GM19455 (cell line): ENCODE measurements around the gene SYT11.
"Not testable (repeated sequence)": the region's sequence is repeated elsewhere in the genome, so short reads cannot be mapped to it uniquely, and the experiment has no call there.

ENCODE experiments used
- ATAC-seq: cut with Tn5 transposase; IDR thresholded peaks from one replicate; pipeline ENCODE4 v1.9.1; 2021; ENCODE audit not compliant: unreplicated experiment

SYT11 gene

DNA sequence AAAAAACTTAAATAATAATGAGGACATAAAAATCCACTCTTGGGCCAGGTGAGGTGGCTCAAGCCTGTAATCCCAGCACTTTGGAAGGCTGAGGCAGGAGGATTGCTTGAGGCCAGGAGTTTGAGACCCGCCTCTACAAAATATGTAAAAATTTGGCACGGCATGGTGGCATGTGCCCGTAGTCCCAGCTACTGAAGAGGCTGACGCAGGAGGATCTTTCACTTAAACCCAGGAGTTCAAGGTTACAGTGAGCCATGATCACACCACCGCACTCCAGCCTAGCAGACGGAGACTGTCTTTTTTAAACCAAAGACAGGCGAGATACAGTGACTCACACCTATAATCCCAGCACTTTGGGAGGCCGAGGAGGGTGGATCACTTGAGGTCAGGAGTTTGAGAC lies 37.1 kb downstream of the SYT11 start:
- ATAC-seq = not testable (repeated sequence)

GRCh38 chr1:155897746-155898145 lies 38.4 kb downstream of the SYT11 start:
- ATAC-seq = no peak

DNA sequence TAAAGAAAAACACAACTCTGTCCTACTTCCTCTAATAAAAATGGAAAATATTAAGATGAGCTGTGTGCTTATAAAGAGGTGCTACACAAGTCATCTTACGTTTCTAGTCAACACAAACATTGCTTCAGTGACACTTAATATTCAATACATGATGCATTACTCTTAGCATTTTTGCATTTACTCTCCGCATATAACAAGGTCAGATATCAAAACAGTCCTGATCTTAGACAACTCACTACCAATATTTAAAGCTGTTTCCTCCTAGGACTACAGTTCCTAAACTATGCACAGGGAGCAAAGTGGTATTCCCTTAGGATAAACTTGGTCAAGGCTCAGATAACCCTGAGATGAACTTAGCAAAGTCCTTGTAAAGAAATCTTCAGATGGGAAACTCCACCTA lies 39.5 kb downstream of the SYT11 start:
- ATAC-seq = no peak

- no peak for ATAC-seq
Measured at GRCh38 chr1:155899683-155900082, 40.3 kb downstream of the SYT11 start.

- no peak for ATAC-seq
Measured at GRCh38 chr1:155900161-155900560, 40.8 kb downstream of the SYT11 start.

- ATAC-seq = no peak
Measured at GRCh38 chr1:155904261-155904660, 44.9 kb downstream of the SYT11 start.

DNA sequence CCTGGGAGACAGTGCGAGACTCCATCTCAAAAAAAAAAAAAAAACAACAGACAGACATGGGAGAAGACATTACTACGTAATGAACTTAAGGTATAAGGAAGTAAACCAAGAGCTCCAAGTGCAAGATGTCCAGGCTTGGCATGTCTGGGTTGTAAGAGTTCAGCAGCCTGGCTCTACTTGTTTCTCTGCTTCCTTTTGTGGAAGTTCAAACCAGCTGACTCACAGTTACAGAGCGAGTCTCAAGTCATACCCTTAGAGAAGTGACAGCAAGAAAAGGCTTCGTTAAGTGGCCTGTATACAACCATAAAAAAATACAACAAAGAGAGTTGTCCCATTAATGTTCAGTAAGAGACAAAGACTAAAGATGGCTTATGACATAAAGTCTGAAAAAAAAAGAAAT lies 50.5 kb downstream of the SYT11 start:
- ATAC-seq = no peak

- peak; percentile 16 for ATAC-seq
Measured at GRCh38 chr1:155910621-155911121, 51.3 kb downstream of the SYT11 start.

DNA sequence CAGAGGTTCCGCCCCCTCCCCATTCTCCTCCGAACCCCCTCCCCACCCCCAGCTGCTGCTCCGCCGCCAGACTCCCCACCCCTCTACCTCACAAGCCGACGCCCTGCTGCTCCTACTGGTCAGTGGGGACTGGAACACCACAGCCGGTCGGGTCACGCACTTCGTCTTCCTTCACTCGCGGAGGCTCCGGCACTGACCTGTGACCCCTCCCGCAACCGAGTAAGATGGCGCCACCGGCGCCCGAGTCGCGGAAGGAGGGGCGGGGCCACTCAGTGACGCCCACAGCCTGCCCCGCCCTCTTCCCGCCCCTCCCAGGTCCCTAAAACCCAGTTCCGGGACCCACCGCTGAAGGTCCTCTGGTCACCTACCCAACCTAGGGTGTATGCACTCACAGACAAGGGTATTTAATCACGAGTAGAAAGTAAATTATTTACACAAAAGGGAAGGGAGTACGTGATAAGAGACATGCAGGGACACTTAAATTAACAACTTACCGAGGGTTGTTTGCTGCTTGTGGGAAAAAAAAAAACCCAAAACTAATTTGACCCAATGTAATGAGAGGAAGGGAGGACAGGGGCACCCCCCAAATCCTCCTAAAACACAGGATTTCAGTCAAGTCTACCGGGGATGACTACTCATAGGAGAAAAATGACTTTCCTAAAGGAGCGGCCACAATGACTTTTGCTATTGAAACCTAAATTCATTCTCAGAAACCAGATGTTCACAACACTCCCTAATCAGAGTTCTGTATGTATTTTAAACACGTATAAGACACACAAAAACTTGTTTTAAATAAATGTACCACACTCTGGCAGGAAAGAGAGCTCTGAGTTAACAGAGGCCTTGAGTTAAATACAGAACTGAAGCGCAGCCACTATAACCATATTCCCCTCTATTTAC lies 52.0 kb downstream of the SYT11 start, which contains the start of gene RIT1:
Gene RIT1, minus strand, starts transcription at position 194 of the 900 bp plus-strand sequence. CDS start 588 bp downstream, outside the sequence.
- peak; percentile 81 for ATAC-seq

DNA sequence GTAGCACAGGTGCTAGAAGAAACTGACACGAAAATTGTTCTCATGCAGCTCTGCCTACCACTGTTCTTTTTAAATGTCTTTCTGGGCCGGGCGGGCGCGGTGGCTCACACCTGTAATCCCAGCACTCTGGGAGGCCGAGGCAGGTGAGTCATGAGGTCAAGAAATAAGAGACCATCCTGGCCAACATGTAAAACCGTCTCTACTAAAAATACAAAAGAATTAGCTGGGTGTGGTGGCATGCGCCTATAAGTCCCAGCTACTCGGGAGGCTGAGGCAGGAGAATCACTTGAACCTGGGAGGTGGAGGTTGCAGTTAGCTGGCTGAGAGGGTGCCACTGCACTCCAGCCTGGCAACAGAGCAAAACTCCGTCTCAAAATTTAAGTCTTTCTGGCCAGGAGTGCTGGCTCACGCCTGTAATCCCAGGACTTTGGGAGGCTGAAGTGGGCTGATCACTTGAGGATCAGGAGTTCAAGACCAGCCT lies 52.7 kb downstream of the SYT11 start:
- no peak for ATAC-seq

DNA sequence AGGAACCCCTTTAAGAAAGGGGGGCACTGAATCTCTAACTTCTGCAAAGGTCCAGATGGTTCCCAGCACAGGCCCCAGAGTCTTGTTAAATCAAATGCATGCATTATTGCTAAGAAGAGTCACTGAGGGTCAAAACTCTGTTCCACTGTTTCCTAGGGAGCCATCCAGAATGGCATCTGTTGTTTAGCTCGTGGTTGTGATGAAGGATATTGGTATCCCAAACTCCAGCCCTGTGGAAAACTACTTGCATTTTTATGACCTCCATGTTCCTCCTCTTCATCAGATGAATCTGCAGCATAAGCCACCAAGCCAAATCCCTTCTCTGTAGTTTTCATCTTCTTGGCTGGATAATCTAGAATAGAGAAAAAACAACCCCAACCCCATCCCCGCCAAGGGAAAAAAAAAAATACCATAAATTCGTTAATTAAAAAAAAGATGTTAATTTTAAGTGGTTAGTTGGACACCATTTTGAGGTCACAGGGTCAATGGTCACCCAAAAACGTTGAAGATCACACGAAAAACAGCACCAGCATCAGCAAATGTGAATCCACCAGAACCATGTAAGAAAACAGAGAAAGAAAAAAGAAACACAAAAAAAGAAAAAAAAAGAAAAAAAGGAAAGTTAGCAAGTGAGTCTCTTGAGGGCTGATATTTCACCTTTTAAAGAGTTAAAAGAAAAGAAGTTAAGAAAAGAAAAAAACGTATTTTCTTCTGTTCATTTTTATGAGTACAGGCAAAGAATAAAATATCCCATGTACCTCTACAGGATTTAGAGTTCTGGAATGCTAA lies 54.8 kb downstream of the SYT11 start:
- no peak for ATAC-seq

- ATAC-seq = no peak
Measured at GRCh38 chr1:155918660-155919059, 59.3 kb downstream of the SYT11 start.

- ATAC-seq = no peak
Measured at GRCh38 chr1:155919801-155920200, 60.4 kb downstream of the SYT11 start.

- ATAC-seq = no peak
Measured at GRCh38 chr1:155920717-155921116, 61.4 kb downstream of the SYT11 start.

DNA sequence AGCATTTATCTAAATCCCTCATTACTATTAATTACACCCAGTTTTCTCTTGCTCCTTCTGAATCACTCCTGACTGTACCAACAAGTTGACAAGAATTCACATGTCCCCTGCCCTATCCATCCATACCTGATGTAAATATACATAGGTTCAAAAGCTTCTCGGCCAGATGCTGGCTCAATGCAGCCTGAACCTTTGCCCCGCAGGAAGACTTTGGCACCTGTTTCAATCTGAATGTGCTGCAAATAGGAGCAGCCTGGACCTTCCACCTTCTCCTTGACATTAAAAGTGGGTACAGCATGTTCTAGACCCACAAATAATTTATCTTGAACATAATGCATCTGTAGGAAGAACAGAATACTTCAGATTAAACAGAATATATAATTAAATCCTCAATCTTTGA lies 66.1 kb downstream of the SYT11 start:
- ATAC-seq = no peak

DNA sequence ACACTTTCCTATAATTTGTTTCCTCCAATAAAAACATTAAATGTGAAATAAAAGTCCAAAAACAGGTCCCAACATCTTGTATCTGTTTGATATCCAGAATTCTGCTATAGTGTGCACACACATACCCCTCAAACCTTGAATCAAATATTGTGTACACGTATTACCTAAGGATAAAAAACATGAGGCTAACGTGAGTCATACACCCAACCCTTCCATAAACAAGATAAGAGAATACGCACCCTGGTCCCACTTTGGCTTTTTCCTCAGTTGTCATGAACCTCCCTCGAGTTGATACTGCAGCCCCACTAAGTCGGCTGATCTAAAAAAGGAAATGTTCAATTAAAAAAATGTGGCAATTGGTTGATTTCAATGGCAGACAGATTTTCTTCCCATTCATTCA lies 69.7 kb downstream of the SYT11 start:
- no peak for ATAC-seq

GRCh38 chr1:155930725-155931124 lies 71.4 kb downstream of the SYT11 start:
- ATAC-seq = not testable (repeated sequence)

DNA sequence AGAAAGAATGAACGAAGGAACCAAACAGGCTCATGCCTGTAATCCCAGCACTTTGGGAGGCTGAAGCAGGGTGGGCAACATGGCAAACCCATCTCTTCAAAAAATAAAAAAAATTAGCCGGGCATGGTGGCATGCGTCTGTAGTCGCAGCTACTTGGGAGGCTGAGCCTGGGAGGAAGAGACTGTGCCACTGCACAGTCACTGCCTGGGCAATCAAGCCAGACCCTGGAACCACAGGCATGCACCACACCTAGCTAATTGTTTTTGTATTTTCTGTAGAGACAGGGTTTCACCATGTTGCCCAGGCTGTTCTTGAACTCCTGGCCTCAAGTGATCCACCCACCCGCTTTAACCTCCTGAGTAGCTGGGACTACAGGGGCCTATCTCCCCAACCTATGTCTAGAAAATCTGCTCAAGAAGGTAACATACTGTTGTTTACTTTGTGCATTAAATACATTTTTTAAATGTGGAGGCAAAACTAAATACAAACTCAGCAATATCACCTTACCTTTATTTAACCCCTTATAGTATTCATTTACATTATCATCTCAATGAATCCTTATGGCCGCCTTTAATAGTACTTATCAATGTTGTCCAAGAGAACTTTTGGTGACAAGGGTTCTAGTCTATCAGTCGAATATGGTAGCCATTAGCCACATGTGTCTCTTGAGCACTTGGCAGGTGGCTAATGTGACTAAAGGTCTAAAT lies 72.1 kb downstream of the SYT11 start:
- ATAC-seq = no peak

DNA sequence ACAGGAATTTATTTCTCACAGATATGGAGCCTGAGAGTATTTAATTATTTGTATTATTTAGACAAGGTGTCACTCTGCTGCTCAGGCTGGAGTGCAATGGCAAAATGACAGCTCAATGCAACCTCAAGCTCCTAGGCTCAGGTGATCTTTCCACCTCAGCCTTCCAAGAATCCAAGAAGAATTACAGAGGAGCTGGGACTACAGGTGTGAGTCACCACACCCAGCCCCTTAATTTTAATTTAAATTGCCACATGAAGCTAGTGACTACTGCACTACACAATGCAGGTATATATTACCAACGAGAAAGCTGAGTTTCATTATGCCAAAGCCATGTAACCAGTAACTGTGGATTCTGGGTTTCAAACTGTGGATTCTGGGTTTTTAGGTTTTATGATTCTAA lies 72.7 kb downstream of the SYT11 start:
- no peak for ATAC-seq

GRCh38 chr1:155932487-155932886 lies 73.1 kb downstream of the SYT11 start:
- no peak for ATAC-seq

GRCh38 chr1:155933591-155934096 lies 74.3 kb downstream of the SYT11 start:
- no peak for ATAC-seq
